PC-9 (cell line): ENCODE measurements around the gene G6PC3. TPM values are rescaled to one million over a fixed set of nuclear protein-coding genes. Genes with fewer than 3 reads are reported as not detected.
A peak's percentile ranks its signal among the peaks of the same experiment; 100 is the strongest.
"Not testable (repeated sequence)": the region's sequence is repeated elsewhere in the genome, so short reads cannot be mapped to it uniquely, and the experiment has no call there.

ENCODE experiments used
- BruUV-seq: library from RNA; stranded (reverse); fragments of 400-500 nt; replicated peaks from 2 replicates; lab custom pipeline; 2021; lab: Mats Ljungman, UMichigan
- CTCF ChIA-PET: fragments of 300-600 bp; sonication (Branson Sonifier 250); formaldehyde crosslinking; loops from one replicate; lab custom pipeline; 2022; ENCODE audit warnings: antibody characterized with exemption; lab: Charles Lee
- POLR2A ChIA-PET: fragments of 300-600 bp; sonication (Branson Sonifier 250); formaldehyde crosslinking; loops from one replicate; lab custom pipeline; 2022; ENCODE audit warnings: antibody characterized with exemption; ENCODE audit not compliant: unreplicated experiment; lab: Charles Lee
- DNase-seq, 2 experiments: peaks; one replicate each; pipeline versions ENCODE4 v3.0.0 to v3.0.0-alpha.2; 2015 to 2022; ENCODE audit warnings: mixed read lengths in 1 of 2
- H2AFZ ChIP-seq: fragments of 200-600 bp; sonication (generic); 2 replicates; pipeline ENCODE4 v1.8.1; 2017; ENCODE audit warnings: antibody characterized with exemption
- H3F3A ChIP-seq: fragments of 200-600 bp; sonication (generic); 2 replicates; pipeline ENCODE4 v1.8.1; 2017; ENCODE audit warnings: antibody characterized with exemption, mild to moderate bottlenecking, low read depth; ENCODE audit not compliant: insufficient read depth
- H3K27ac ChIP-seq: fragments of 200-600 bp; sonication (generic); 2 replicates; pipeline ENCODE4 v1.6.1; 2016; ENCODE audit warnings: mixed run types
- H3K27me3 ChIP-seq: fragments of 200-600 bp; sonication (generic); 2 replicates; pipeline ENCODE4 v1.6.1; 2016; ENCODE audit warnings: low read depth, mixed run types; ENCODE audit not compliant: insufficient read depth
- H3K36me3 ChIP-seq: fragments of 200-600 bp; sonication (generic); 2 replicates; pipeline ENCODE4 v1.6.1; 2016; ENCODE audit warnings: low read depth, mixed run types
- H3K4me1 ChIP-seq: fragments of 200-600 bp; sonication (generic); replicated peaks from 2 replicates; pipeline ENCODE4 v1.6.1; 2016; ENCODE audit warnings: mixed run types; ENCODE audit not compliant: insufficient read depth
- H3K4me2 ChIP-seq: fragments of 200-600 bp; sonication (generic); 2 replicates; pipeline ENCODE4 v1.6.1; 2017; ENCODE audit warnings: mixed run types
- H3K4me3 ChIP-seq: fragments of 200-600 bp; sonication (generic); 2 replicates; pipeline ENCODE4 v1.6.1; 2016; ENCODE audit warnings: mixed run types
- H3K79me2 ChIP-seq: fragments of 200-600 bp; sonication (generic); 2 replicates; pipeline ENCODE4 v1.6.1; 2017; ENCODE audit warnings: low read depth, mixed run types
- H3K9me2 ChIP-seq: fragments of 200-600 bp; sonication (generic); 2 replicates; pipeline ENCODE4 v1.8.1; 2017; ENCODE audit warnings: mild to moderate bottlenecking; ENCODE audit not compliant: insufficient read depth
- H3K9me3 ChIP-seq: fragments of 200-600 bp; sonication (generic); 2 replicates; pipeline ENCODE4 v1.8.1; 2016; ENCODE audit warnings: low read depth; ENCODE audit not compliant: insufficient read depth
- H4K20me1 ChIP-seq: fragments of 200-600 bp; sonication (generic); 2 replicates; pipeline ENCODE4 v1.8.1; 2017; ENCODE audit not compliant: insufficient read depth
- CTCF ChIP-seq: fragments of 200-600 bp; sonication (generic); conservative IDR thresholded peaks from 2 replicates; pipeline ENCODE4 v1.6.1; 2017; ENCODE audit warnings: mixed run types, antibody characterized with exemption, mild to moderate bottlenecking, moderate library complexity
- EZH2 ChIP-seq: fragments of 200-600 bp; sonication (generic); IDR thresholded peaks from 2 replicates; pipeline ENCODE4 v1.8.0; 2017; ENCODE audit warnings: antibody characterized with exemption, low read depth
- intact Hi-C: fragments of 100-400 bp; cut with micrococcal nuclease; formaldehyde crosslinking; loops from one replicate; pipeline ENCODE4 v1.10.0; 2022; ENCODE audit not compliant: unreplicated experiment
- total RNA-seq: library from RNA; stranded (reverse); gene quantifications from 2 replicates; pipeline ENCODE4 v1.2.3, GENCODE V29; 2021

G6PC3 gene
- total RNA-seq, 1 experiment from 2014 or later, result 69.3 TPM

GRCh38 chr17:44095647-44096496 lies 25.3 kb downstream of the G6PC3 start:
- H3K27ac ChIP-seq, result peak overlapping the region; percentile 93
- no peaks in the 10 kb centered on the region for H3K9me2 ChIP-seq
- H3K9me3 ChIP-seq, result no peaks in the 10 kb centered on the region
- H4K20me1 ChIP-seq, result no peaks in the 10 kb centered on the region
- H3K36me3 ChIP-seq, result no peaks in the 10 kb centered on the region
- ChIA-PET CTCF (interaction anchor here (0.7 to 1.6 kb wide), 2 partner anchors 11 to 29 kb away, joined by 10 to 27 read pairs; no protein-coding TSS in a partner anchor), POLR2A (interaction anchor here (0.6 to 0.7 kb wide), 2 partner anchors 9 to 13 kb away, joined by 3 to 14 read pairs; no protein-coding TSS in a partner anchor)
- peak overlapping the region; percentile 72 for H2AFZ ChIP-seq
- peak overlapping the region; percentile 84 for H3K4me2 ChIP-seq
- no peaks in the 10 kb centered on the region for H3K27me3 ChIP-seq
- peaks cover 30% of the 10 kb centered on the region for H3K4me1 ChIP-seq
- peaks cover 32% of the 10 kb centered on the region for H3F3A ChIP-seq
- no peaks in the 10 kb centered on the region for H3K79me2 ChIP-seq
- TF ChIP-seq EZH2 (no peak), CTCF (no peak; the same call in 1 of the 2 replicates)
- no TSS peak for BruUV-seq
- H3K4me3 ChIP-seq, result peak overlapping the region; percentile 44; the same call in 1 of the 2 replicates
- peak; percentile 88 to 91 for DNase-seq
- intact Hi-C loops, result loop anchor here (2.0 kb wide), 1 partner anchor 15 kb away; no protein-coding TSS in a partner anchor

- peak overlapping the region; percentile 84 for H3K4me2 ChIP-seq
- intact Hi-C loops, result no loop called here
- CTCF ChIA-PET, result interaction anchor here (0.7 kb wide), 1 partner anchor 13 kb away, joined by 3 read pairs; no protein-coding TSS in a partner anchor
Measured at GRCh38 chr17:44097110-44097958, 26.8 kb downstream of the G6PC3 start.

GRCh38 chr17:44101858-44102257 lies 31.3 kb downstream of the G6PC3 start:
- H3K4me2 ChIP-seq, result not testable (repeated sequence)

More at GRCh38 chr17:44097110-44097958, 26.8 kb downstream of the G6PC3 start:
- Histone ChIP-seq H3K79me2 (no peaks in the 10 kb centered on the region), H2AFZ (no peak overlapping the region), H3K27ac (peak overlapping the region; percentile 93), H3K36me3 (no peaks in the 10 kb centered on the region), H3K9me3 (no peaks in the 10 kb centered on the region), H3K27me3 (no peaks in the 10 kb centered on the region), H3K9me2 (no peaks in the 10 kb centered on the region), H4K20me1 (no peaks in the 10 kb centered on the region), H3K4me3 (no peak overlapping the region), H3K4me1 (peaks cover 34% of the 10 kb centered on the region), H3F3A (peaks cover 34% of the 10 kb centered on the region)
- POLR2A ChIA-PET, result interaction anchor here (0.6 kb wide), 1 partner anchor 15 kb away, joined by 3 read pairs; no protein-coding TSS in a partner anchor
- no TSS peak for BruUV-seq
- no peak for TF ChIP-seq CTCF
- TF ChIP-seq EZH2, result no peak
- peak; percentile 65 to 75 for DNase-seq

More at GRCh38 chr17:44101858-44102257, 31.3 kb downstream of the G6PC3 start:
- POLR2A ChIA-PET, H3K9me3 ChIP-seq, H3K27ac ChIP-seq, H3K4me3 ChIP-seq, H4K20me1 ChIP-seq, H2AFZ ChIP-seq, DNase-seq, H3K27me3 ChIP-seq, H3K9me2 ChIP-seq, H3K36me3 ChIP-seq, H3K79me2 ChIP-seq, intact Hi-C loops, BruUV-seq: not testable (repeated sequence)
- Histone ChIP-seq H3F3A (peaks cover 31% of the 10 kb centered on the region), H3K4me1 (peaks cover 35% of the 10 kb centered on the region)
- CTCF ChIA-PET, result interaction anchor here (0.8 kb wide), 1 partner anchor 21 kb away, joined by 6 read pairs; the partner anchor contains the start of gene HDAC5
